HUDEP-2 (cell line): ENCODE measurements around the gene PIP5K1B.

Experiments
- DNase-seq, 76 experiments: peaks; one replicate each; lab custom pipeline; 2025; ENCODE audit not compliant: unreplicated experiment in 76 of 76; lab: John Stamatoyannopoulos, UW

PIP5K1B gene

DNA sequence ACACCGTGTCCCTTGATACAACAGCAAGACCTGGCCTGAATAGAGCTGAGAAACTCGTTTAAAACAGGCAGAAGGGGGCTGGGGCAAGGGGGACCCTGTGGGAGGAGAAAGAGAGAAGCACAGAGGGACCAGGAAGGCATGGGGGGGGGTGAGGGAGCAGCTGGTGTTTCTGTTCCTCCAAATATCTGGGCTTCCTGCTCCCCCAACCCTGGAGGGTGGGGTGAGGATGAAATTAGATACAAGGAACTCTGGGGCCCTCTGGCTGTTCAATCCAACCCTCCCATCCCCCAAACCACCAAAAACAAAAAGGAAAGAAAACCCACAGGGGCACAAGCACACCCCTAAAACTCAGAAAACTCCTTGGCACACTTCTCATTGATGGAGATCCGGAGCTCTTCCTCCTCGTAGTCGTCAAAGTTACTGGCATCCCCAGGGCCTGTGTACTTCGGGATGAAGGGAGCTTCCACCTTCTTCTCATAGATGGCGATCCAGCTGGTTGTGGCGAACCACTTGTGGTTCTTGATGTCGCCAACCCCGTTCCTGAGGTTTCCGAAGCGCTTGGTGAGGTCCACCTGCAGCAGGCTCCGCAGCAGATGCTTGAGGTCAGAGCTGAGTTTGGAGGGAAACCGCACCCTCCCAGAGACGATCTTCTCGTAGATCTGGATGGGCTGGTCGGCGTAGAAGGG is 307.8 kb downstream of the PIP5K1B start:
- DNase-seq = no peak

DNA sequence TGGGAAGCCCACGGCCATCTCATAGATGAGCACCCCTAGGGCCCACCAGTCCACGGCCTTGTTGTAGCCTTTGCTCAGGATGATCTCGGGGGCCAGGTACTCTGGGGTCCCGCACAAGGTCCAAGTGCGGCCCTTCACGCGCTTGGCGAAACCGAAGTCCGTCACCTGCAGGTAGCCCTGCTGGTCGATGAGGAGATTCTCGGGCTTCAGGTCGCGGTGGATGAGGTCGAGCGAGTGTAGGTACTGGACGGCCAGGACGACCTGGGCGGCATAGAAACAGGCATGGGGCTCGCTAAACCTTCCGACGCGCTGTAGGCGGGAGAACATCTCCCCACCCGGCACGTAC is 308.3 kb downstream of the PIP5K1B start:
- DNase-seq = no peak

DNA sequence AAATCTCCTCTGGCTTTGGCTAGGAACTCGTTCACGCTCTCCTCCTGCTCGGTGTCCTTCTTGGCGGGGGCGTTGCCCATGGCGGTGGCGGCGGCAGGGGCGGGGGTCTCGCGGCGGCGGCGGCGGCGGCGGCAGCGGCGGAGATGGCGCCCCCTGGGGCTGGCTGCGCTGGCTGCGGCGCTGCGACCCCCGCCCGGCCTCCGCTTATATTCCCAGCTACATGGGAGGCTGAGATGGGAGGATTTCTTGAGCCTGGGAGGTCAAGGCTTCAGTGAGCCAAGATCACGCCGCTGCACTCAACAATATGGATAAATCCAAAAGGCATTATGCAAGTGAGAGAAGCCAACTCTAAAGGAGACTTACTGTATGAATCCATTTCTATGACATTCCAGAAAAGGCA is 309.0 kb downstream of the PIP5K1B start, which contains the start of gene PRKACG:
PRKACG (minus strand) TSS at position 101 of the 400 bp plus-strand sequence; CDS start at position 80, 21 bp downstream.
- no peak for DNase-seq

DNA sequence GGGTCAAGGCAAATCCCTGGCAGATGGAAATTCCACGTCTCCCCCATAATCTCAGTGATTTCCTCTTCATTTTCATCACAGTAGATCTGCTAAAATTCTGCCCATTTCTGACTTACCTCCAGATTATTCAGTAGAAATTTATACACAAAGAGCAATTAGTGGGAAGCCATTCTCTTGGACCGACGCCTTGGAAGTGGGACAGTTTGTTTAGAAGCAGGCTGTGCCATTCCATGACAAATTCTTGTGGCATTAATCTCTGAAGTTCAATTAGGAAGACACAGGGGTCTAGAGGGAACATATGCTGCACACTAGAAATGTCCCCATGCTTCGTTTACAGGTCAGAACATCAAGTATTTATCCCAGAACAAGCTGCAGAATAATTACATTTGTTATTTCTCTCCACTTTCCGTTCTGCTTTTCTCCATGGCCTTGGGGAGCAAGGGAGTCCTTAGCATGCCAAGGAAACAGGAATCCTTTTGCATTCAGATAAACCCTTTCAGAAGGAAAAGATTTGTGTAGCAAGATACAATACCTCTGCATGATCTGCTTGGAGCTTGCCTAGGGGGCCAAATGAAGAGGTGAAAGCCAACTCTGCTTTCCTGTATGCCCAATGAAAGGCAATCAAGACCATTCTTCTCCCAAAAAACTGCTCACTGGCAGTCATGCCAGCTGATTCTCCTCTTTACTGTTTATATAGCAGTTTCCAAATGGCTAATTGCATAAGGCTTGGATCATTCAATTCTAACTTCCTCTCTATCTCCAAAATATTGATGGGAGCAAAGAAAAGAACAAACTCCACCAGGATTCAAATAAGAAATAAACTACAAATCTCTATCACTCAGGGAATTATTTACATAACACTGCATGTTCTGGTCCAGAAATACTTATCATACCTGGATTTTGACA is 311.4 kb downstream of the PIP5K1B start:
- DNase-seq = no peak

DNA sequence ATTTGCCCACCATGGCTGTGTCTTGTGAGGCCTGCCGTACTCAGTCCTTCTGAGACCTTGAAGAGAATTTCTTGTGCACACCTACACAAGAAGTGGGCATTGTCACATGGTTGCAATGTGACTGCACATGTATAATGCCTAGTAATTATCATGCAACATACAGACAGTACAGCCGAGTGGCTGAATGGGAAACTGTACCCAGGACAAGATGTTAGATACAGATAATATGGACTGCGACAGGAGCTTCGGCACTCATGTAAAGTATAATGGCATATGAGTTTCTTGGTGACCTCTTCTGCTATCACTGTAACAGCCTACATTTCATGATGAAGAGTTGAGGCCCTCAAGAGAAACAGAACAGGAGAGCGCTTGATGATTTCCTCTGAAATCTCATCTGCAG is 313.7 kb downstream of the PIP5K1B start:
- peak in 62 of 76 experiments; percentile 8 to 87 (median 54) for DNase-seq

DNA sequence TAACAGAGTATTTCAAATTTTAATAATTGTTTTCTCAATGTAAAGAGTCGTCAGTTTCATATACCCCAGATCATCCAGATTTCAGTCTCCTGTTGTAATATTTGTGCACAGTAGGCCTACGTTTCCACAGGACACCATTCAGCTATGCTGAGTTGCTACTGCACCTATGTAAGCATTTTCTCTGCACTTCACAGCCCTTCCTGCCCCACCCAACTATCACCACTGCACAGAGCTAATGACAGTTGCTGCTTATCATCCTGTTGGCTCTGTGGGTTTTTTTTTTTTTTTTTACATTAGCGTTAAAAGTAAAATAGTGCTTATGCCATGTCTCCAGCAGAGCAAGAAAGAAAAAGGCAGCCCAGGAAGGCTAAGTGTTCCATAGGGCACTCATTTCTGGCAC is 314.8 kb downstream of the PIP5K1B start:
- DNase-seq = peak in 75 of 76 experiments; percentile 15 to 94 (median 77)

DNA sequence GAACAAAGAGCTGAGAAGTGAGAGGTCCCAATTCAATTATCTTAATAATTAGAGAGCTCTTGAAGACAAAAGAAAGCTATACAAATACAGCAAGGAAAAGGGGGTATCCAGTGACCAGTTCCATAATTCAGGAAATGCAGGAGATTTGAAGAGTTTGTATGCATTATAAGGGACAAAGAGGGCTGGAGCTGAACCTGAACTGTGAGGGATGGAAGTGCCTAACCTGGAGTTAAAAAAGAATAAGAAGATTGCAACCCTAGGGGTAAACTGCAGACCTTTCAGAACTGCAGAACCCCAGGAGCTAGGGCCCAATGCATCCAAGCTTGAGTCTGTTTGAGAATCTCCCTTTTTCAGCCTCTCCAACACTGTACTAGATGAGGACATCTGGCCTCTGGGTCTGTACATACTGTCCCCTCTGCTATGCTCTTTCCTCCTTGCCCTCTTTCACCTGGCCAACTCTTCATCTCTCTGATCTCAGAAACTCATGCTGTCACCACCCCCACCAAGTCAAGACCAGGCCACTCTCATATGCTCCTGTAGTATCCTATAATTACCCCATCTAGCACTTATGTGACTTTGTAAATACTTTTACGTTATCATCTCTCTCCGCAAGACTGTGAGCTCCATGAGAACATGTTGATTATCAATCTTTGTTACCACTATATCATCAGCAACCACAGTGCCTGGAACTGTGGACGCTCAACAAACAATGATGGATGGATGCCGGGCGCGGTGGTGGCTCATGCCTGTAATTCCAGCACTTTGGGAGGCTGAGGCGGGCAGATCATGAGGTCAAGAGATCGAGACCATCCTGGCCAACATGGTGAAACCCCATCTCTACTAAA is 315.5 kb downstream of the PIP5K1B start:
- DNase-seq = peak in 33 of 76 experiments; percentile 3 to 73 (median 35)

DNA sequence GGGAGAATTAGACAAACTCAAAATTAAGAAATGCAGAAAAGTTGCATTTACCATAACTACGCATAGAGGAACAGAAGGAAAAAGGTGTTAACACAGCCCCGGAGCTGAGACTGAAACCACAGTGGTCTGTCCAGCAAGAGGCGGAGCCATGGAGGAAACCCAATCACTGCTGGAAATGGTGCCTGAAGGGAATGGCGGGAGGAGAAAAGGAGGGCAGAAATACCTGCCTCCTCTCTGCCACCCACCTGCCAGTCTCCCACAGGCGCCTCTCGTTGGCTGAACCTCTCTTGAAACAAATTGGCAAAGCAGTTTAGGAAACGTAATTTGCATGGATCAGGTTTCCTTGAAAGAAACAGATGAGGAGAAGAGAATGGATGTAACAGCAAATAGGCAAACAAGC is 318.6 kb downstream of the PIP5K1B start:
- no peak for DNase-seq

DNA sequence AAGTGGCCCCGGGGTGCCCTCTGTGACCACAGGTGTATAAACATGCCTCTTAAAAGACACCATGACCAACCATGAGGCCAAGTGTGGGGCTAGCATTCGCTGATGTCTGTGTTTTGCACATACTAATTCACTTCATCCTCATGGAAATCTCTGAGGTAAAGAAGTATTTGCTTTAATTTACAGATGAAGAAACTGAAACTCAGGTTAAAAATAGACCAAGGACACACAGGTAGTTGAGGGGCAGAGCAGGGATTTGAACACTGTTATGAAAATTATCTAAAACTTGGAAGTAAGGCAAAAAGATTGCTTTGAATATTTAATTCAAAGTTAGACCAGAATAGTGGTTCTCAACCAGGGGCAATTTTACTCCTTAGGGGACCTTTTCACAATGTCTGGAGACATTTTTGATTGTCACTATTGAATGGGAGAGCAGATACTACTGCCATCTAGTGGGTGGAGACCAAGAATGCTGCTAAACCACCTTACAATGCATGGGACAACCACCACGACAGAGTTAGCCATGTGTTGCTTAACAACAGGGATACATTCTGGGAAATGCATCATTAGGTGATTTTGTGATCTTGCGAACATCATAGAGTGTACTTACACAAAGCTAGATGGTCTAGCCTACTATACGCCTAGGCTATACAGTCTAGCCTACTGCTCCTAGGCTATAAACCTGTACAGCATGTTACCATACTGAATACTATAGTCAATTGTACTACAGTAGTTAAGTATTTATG is 322.5 kb downstream of the PIP5K1B start:
- peak in 62 of 76 experiments; percentile 5 to 85 (median 52) for DNase-seq

DNA sequence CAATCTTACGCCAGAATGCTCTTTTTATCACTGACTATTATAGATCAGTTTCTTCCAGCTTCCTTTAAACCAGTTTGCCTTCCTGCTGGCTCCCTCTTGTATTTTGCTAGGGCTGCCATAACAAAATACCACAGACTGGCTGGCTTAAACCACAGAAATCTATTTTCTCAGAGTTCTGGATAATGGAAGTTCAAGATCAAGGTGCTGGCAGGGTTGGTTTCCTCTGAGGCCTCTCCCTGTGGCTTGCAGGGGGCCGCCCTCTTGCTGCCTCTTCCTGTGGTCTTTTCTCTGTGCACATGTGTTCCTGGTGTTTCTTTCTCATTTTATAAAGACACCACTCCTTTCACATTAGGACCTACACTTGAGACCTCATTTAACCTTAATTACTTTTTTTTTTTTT is 323.7 kb downstream of the PIP5K1B start:
- DNase-seq = no peak

DNA sequence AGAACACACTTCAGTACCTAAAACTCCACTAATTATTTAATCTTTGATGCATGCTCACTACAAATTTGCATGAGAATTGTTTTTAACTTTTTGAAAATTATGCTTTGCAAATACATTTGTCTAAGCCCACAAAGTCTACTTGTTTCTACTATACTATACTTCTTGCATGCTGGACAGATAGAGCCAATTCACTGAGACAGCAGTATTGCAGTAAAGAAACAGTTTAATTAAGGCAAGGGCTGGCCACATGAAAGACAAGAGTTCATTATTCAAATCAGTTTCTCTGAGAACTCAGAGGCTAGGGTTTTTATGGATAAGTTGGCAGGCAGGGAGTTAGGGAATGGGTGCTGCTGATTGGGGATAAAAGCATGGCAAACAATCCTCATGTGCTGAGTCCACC is 324.5 kb downstream of the PIP5K1B start:
- DNase-seq = no peak

DNA sequence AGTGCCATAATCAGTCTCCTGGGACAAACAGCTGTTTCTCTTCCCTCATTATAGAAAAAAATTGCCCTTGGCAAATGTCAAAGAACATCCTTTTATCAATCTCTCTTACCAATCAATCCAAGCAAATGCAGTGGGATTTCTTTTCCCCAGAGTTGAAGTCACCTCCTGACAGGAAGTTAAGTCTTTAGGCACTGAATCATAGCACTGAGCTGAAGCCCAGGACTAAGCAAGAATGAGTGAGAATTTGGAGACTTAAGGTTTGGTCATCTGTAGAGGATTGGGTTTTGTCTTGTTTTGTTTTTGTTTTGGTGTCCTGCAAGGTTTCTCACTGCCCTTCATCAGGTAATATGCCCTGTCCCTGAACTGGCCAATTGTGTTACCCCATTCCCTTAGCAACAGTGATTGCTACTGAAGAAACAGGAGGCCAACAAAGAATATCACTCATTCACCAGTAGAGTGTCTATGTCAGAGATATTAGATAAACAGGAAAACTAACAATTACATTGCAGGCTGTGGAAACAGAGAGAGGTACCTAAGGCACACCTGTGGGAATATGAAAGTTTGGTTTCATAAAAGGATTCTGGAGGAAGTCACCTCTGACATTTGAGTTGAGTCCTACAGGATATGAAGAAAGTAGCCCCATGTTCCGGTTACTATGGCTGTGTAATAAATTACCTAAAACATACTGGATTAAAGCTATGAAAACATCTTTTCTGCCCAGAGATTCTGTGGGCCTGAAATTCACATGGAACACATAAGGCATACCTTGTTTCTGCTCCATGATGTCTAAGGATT is 326.0 kb downstream of the PIP5K1B start:
- no peak for DNase-seq

DNA sequence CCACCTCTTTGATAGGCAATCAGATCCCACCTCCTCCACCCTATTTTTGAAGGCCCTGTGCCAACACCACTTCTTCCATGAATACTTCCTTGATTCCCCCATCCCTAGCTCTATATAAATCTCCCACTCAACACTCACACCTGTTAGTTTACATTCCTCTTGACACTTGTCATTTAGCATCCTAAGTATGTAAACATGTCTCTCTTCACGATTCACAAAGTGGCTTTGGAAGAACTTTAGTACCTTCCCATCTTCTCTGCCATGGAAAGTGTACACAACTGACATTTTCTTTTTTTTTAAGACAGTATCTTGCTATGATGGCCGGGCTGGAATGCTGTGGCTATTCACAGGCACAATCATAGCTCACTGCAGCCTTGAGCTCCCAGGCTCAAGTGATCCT is 329.0 kb downstream of the PIP5K1B start:
- DNase-seq = no peak

DNA sequence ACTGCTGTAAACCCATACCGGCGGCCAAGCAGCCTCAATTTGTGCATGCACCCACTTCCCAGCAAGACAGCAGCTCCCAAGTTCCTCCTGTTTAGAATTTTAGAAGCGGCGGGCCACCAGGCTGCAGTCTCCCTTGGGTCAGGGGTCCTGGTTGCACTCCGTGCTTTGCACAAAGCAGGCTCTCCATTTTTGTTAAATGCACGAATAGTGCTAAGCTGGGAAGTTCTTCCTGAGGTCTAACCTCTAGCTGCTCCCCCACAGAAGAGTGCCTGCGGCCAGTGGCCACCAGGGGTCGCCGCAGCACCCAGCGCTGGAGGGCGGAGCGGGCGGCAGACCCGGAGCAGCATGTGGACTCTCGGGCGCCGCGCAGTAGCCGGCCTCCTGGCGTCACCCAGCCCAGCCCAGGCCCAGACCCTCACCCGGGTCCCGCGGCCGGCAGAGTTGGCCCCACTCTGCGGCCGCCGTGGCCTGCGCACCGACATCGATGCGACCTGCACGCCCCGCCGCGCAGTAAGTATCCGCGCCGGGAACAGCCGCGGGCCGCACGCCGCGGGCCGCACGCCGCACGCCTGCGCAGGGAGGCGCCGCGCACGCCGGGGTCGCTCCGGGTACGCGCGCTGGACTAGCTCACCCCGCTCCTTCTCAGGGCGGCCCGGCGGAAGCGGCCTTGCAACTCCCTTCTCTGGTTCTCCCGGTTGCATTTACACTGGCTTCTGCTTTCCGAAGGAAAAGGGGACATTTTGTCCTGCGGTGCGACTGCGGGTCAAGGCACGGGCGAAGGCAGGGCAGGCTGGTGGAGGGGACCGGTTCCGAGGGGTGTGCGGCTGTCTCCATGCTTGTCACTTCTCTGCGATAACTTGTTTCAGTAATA is 330.6 kb downstream of the PIP5K1B start, which contains the start of gene FXN:
FXN (plus strand) TSS at position 315 of the 871 bp plus-strand sequence; CDS start at position 346, 31 bp downstream.
- peak in 73 of 76 experiments; percentile 18 to 86 (median 72) for DNase-seq

DNA sequence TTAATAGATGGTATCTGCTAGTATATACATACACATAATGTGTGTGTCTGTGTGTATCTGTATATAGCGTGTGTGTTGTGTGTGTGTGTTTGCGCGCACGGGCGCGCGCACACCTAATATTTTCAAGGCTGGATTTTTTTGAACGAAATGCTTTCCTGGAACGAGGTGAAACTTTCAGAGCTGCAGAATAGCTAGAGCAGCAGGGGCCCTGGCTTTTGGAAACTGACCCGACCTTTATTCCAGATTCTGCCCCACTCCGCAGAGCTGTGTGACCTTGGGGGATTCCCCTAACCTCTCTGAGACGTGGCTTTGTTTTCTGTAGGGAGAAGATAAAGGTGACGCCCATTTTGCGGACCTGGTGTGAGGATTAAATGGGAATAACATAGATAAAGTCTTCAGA is 331.3 kb downstream of the PIP5K1B start:
- DNase-seq = peak in 38 of 76 experiments; percentile 5 to 63 (median 26)

DNA sequence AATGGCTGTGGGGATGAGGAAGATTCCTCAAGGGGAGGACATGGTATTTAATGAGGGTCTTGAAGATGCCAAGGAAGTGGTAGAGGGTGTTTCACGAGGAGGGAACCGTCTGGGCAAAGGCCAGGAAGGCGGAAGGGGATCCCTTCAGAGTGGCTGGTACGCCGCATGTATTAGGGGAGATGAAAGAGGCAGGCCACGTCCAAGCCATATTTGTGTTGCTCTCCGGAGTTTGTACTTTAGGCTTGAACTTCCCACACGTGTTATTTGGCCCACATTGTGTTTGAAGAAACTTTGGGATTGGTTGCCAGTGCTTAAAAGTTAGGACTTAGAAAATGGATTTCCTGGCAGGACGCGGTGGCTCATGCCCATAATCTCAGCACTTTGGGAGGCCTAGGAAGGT is 331.8 kb downstream of the PIP5K1B start:
- DNase-seq = no peak

DNA sequence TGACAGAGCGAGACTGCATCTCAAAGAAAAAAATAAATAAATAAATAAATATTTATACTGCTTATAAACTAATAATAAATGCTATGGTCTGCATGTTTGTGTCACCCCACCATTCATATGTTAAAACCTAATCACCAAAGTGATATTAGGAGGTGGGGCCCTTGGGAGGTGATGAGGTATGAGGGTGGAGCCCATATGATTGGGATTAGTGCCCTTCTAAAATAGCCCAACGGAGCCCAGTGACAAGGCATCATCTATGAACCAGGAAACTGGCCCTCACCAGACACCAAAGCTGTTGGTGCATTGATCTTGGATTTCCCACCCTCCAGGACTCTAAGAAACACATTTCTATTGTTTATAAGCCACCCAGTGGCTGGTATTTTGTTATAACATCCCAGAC is 335.6 kb downstream of the PIP5K1B start:
- no peak for DNase-seq
